C4-2B (cell line): ENCODE results near the gene DAPK1.

Experiments used
- H3K27ac ChIP-seq: fragments of 450-650 bp; 2 replicates; pipeline ENCODE4 v1.5.1; 2017
- CTCF ChIP-seq: fragments of 450-650 bp; conservative IDR thresholded peaks from 2 replicates; pipeline ENCODE4 v1.5.1; 2017; ENCODE audit warnings: mild to moderate bottlenecking
- ZFX ChIP-seq: fragments of 450-650 bp; IDR thresholded peaks from 2 replicates; pipeline ENCODE4 v1.6.1; 2017

The DAPK1 gene

GRCh38 chr9:87604886-87605588 lies 107.4 kb downstream of the DAPK1 start:
- H3K27ac ChIP-seq: no peak overlapping the region
- TF ChIP-seq CTCF: no peak
- TF ChIP-seq ZFX: no peak

- H3K27ac ChIP-seq: no peak overlapping the region
- no peak for TF ChIP-seq CTCF
- no peak for TF ChIP-seq ZFX
Measured at GRCh38 chr9:87605676-87606075, 108.0 kb downstream of the DAPK1 start.

- no peak for TF ChIP-seq CTCF
- TF ChIP-seq ZFX: no peak
- H3K27ac ChIP-seq: no peak overlapping the region
Measured at GRCh38 chr9:87606841-87607521, 109.3 kb downstream of the DAPK1 start.

GRCh38 chr9:87607859-87608258 lies 110.2 kb downstream of the DAPK1 start:
- no peak for TF ChIP-seq CTCF
- no peak for TF ChIP-seq ZFX

GRCh38 chr9:87609002-87609401 lies 111.3 kb downstream of the DAPK1 start:
- H3K27ac ChIP-seq: no peak overlapping the region
- TF ChIP-seq CTCF (no peak), ZFX (no peak)

More at GRCh38 chr9:87607859-87608258, 110.2 kb downstream of the DAPK1 start:
- no peak overlapping the region for H3K27ac ChIP-seq

- no peak for TF ChIP-seq ZFX
- no peak for TF ChIP-seq CTCF
- no peak overlapping the region for H3K27ac ChIP-seq
Measured at GRCh38 chr9:87609486-87609885, 111.8 kb downstream of the DAPK1 start.

GRCh38 chr9:87610200-87611155 lies 112.8 kb downstream of the DAPK1 start:
- TF ChIP-seq CTCF: no peak
- no peak for TF ChIP-seq ZFX
- H3K27ac ChIP-seq: no peak overlapping the region
